PC-3 (cell line): ENCODE data around the gene AFF1.

Source experiments
- CTCF ChIP-seq: fragments of 300-600 bp; sonication (generic); conservative IDR thresholded peaks from 2 replicates; pipeline ENCODE4 v1.5.1; 2017; ENCODE audit warnings: antibody characterized with exemption, low read depth, mild to moderate bottlenecking, low read length
- EZH2 ChIP-seq: fragments of 300-600 bp; sonication (generic); IDR thresholded peaks from one replicate; pipeline ENCODE4 v1.6.1; 2017; ENCODE audit warnings: antibody characterized with exemption, mild to moderate bottlenecking, low read length; ENCODE audit not compliant: unreplicated experiment

GRCh38 chr4:87012265-87012953, 77.6 kb downstream of the AFF1 start:
- TF ChIP-seq CTCF (no peak), EZH2 (no peak)
